ENCODE results near the gene LMF1.

- TF ChIP-seq CTCF (IDR thresholded peaks at IDR 0.05) (no peak), EZH2 (IDR thresholded peaks at IDR 0.05; ENCODE audit: borderline replicate concordance, insufficient read depth, low read depth, low read length, poor library complexity, severe bottlenecking) (no peak)
Observed at GRCh38 chr16:824601-825000, 146.2 kb downstream of the LMF1 start.

Data from B cell (primary cell).